Mesendoderm (in vitro differentiated cells): ENCODE measurements around the gene DMAP1.
A peak's percentile ranks its signal among the peaks of the same experiment; 100 is the strongest.

Experiments used
- DNase-seq: peaks from one replicate; pipeline ENCODE4 v3.0.0; 2013
- H2AK5ac ChIP-seq: 2 replicates; pipeline ENCODE4 v1.6.1; 2013; ENCODE audit warnings: low read length, inconsistent platforms
- H2BK120ac ChIP-seq: 2 replicates; pipeline ENCODE4 v1.6.1; 2013; ENCODE audit warnings: low read depth, mild to moderate bottlenecking, low read length, moderate library complexity, mixed read lengths
- H2BK15ac ChIP-seq: replicated peaks from 2 replicates; pipeline ENCODE4 v1.6.1; 2013; ENCODE audit warnings: low read depth, mild to moderate bottlenecking, moderate library complexity
- H2BK5ac ChIP-seq: 2 replicates; pipeline ENCODE4 v1.6.1; 2013; ENCODE audit warnings: low read length, inconsistent platforms
- H3K18ac ChIP-seq: 2 replicates; pipeline ENCODE4 v1.6.1; 2013; ENCODE audit warnings: mild to moderate bottlenecking, low read length, mixed read lengths
- H3K23ac ChIP-seq: one replicate; pipeline ENCODE4 v1.6.1; 2013; ENCODE audit warnings: low read length
- H3K27ac ChIP-seq: 2 replicates; pipeline ENCODE4 v1.5.1; 2013; ENCODE audit warnings: low read depth, mild to moderate bottlenecking, inconsistent platforms, low read length, moderate library complexity
- H3K27me3 ChIP-seq: 2 replicates; pipeline ENCODE4 v1.6.1; 2013; ENCODE audit warnings: low read length, control low read depth, mild to moderate bottlenecking, inconsistent platforms; ENCODE audit not compliant: insufficient read depth, poor library complexity
- H3K36me3 ChIP-seq: 2 replicates; pipeline ENCODE4 v1.6.1; 2013; ENCODE audit warnings: low read length, inconsistent platforms; ENCODE audit not compliant: control insufficient read depth, insufficient read depth
- H3K4ac ChIP-seq: one replicate; pipeline ENCODE4 v1.6.1; 2013; ENCODE audit warnings: low read depth, mild to moderate bottlenecking, low read length, moderate library complexity
- H3K4me1 ChIP-seq: 2 replicates; pipeline ENCODE4 v1.6.1; 2013; ENCODE audit warnings: low read depth, low read length, inconsistent platforms; ENCODE audit not compliant: control insufficient read depth
- H3K4me2 ChIP-seq: 2 replicates; pipeline ENCODE4 v1.6.1; 2013; ENCODE audit warnings: low read length
- H3K4me3 ChIP-seq: 2 replicates; pipeline ENCODE4 v1.5.1; 2013; ENCODE audit warnings: mild to moderate bottlenecking, low read length
- H3K56ac ChIP-seq: one replicate; pipeline ENCODE4 v1.6.1; 2013; ENCODE audit warnings: low read length
- H3K79me1 ChIP-seq: 2 replicates; pipeline ENCODE4 v1.6.1; 2013; ENCODE audit warnings: low read length, inconsistent platforms
- H3K79me2 ChIP-seq: 2 replicates; pipeline ENCODE4 v1.6.1; 2013; ENCODE audit warnings: mild to moderate bottlenecking, low read length; ENCODE audit not compliant: control insufficient read depth, insufficient read depth
- H3K9ac ChIP-seq: 2 replicates; pipeline ENCODE4 v1.6.1; 2013; ENCODE audit warnings: low read length, inconsistent platforms
- H4K5ac ChIP-seq: one replicate; pipeline ENCODE4 v1.6.1; 2013; ENCODE audit warnings: low read length
- H4K8ac ChIP-seq: one replicate; pipeline ENCODE4 v1.6.1; 2013; ENCODE audit warnings: low read depth, mild to moderate bottlenecking, control low read depth, low read length, moderate library complexity
- WGBS: extraction: QIAGEN DNeasy Blood & Tissue Kit; methylation state at CpG from one replicate; pipeline ENCODE4 v1.1.7; 2013; ENCODE audit warnings: low lambda C conversion rate, missing lambda C conversion rate; ENCODE audit not compliant: insufficient coverage; ENCODE audit errors: extremely low coverage; 5-methylcytosine and 5-hydroxymethylcytosine counted together

The DMAP1 gene

GRCh38 chr1:44262816-44263567 lies 49.7 kb downstream of the DMAP1 start:
- WGBS = no CpG with 5 or more reads among the region's 4 CpGs
- Histone ChIP-seq H2BK120ac (no peak overlapping the region), H3K4me2 (no peak overlapping the region), H3K27ac (no peak overlapping the region), H4K5ac (no peak overlapping the region), H3K18ac (no peak overlapping the region), H3K4me3 (no peak overlapping the region), H2BK5ac (no peak overlapping the region), H3K27me3 (no peaks in the 10 kb centered on the region), H3K79me1 (peaks cover 2% of the 10 kb centered on the region), H3K9ac (no peak overlapping the region), H3K36me3 (no peaks in the 10 kb centered on the region), H3K79me2 (no peaks in the 10 kb centered on the region), H3K4ac (no peak overlapping the region), H3K23ac (no peak overlapping the region), H2BK15ac (no peak overlapping the region), H4K8ac (no peak overlapping the region), H3K56ac (peak overlapping the region; percentile 6), H3K4me1 (peaks cover 4% of the 10 kb centered on the region), H2AK5ac (no peak overlapping the region)
- no peak for DNase-seq

- Histone ChIP-seq H3K23ac (no peak overlapping the region), H4K5ac (no peak overlapping the region), H3K27me3 (no peaks in the 10 kb centered on the region), H4K8ac (no peak overlapping the region), H2AK5ac (no peak overlapping the region), H3K79me2 (no peaks in the 10 kb centered on the region), H3K18ac (no peak overlapping the region), H3K4me2 (no peak overlapping the region), H3K36me3 (no peaks in the 10 kb centered on the region), H3K4me1 (peaks cover 4% of the 10 kb centered on the region), H3K56ac (no peak overlapping the region), H2BK5ac (no peak overlapping the region), H3K79me1 (peaks cover 2% of the 10 kb centered on the region), H3K27ac (no peak overlapping the region), H2BK120ac (no peak overlapping the region), H3K9ac (no peak overlapping the region), H3K4ac (no peak overlapping the region), H3K4me3 (no peak overlapping the region), H2BK15ac (no peak overlapping the region)
- DNase-seq = peak; percentile 8
- WGBS = no CpG with 5 or more reads among the region's 9 CpGs
Observed at GRCh38 chr1:44263568-44264450, 50.5 kb downstream of the DMAP1 start.

GRCh38 chr1:44264451-44264771 lies 51.1 kb downstream of the DMAP1 start:
- H2AK5ac ChIP-seq = no peak overlapping the region
- no peak overlapping the region for H3K4me3 ChIP-seq
- H3K4me2 ChIP-seq = no peak overlapping the region
- H2BK5ac ChIP-seq = no peak overlapping the region
- no peak overlapping the region for H2BK120ac ChIP-seq
- no peak overlapping the region for H3K9ac ChIP-seq
- H3K36me3 ChIP-seq = no peaks in the 10 kb centered on the region
- no peak overlapping the region for H2BK15ac ChIP-seq
- no peaks in the 10 kb centered on the region for H3K27me3 ChIP-seq
- peaks cover 2% of the 10 kb centered on the region for H3K79me1 ChIP-seq
- no CpG with 5 or more reads among the region's 11 CpGs for WGBS
- H3K4ac ChIP-seq = no peak overlapping the region
- H3K18ac ChIP-seq = no peak overlapping the region
- no peaks in the 10 kb centered on the region for H3K79me2 ChIP-seq
- no peak overlapping the region for H4K5ac ChIP-seq
- H3K4me1 ChIP-seq = peaks cover 4% of the 10 kb centered on the region
- H3K27ac ChIP-seq = no peak overlapping the region
- DNase-seq = no peak
- H4K8ac ChIP-seq = no peak overlapping the region
- H3K56ac ChIP-seq = no peak overlapping the region
- H3K23ac ChIP-seq = no peak overlapping the region

GRCh38 chr1:44265656-44266358 lies 52.5 kb downstream of the DMAP1 start:
- H3K18ac ChIP-seq = no peak overlapping the region
- H3K79me2 ChIP-seq = no peaks in the 10 kb centered on the region
- peaks cover under 1% of the 10 kb centered on the region for H3K79me1 ChIP-seq
- no peak overlapping the region for H3K4me3 ChIP-seq
- H3K4ac ChIP-seq = no peak overlapping the region
- no peak overlapping the region for H3K23ac ChIP-seq
- DNase-seq = no peak
- no peak overlapping the region for H2BK15ac ChIP-seq
- H3K27ac ChIP-seq = no peak overlapping the region
- H3K36me3 ChIP-seq = no peaks in the 10 kb centered on the region
- H2AK5ac ChIP-seq = no peak overlapping the region
- no peak overlapping the region for H3K56ac ChIP-seq
- H2BK120ac ChIP-seq = no peak overlapping the region
- no peaks in the 10 kb centered on the region for H3K27me3 ChIP-seq
- H3K4me1 ChIP-seq = peaks cover 4% of the 10 kb centered on the region
- H4K8ac ChIP-seq = no peak overlapping the region
- no peak overlapping the region for H3K4me2 ChIP-seq
- WGBS = no CpG with 5 or more reads among the region's 1 CpG
- no peak overlapping the region for H4K5ac ChIP-seq
- H3K9ac ChIP-seq = no peak overlapping the region
- H2BK5ac ChIP-seq = no peak overlapping the region

GRCh38 chr1:44266400-44267344 lies 53.4 kb downstream of the DMAP1 start:
- Histone ChIP-seq H3K9ac (no peak overlapping the region), H4K8ac (no peak overlapping the region), H3K4me2 (no peak overlapping the region), H3K23ac (no peak overlapping the region), H3K56ac (no peak overlapping the region), H3K27ac (no peak overlapping the region), H3K18ac (no peak overlapping the region), H2BK120ac (no peak overlapping the region), H2BK15ac (no peak overlapping the region), H3K79me1 (peaks cover 2% of the 10 kb centered on the region), H3K4me3 (no peak overlapping the region), H4K5ac (no peak overlapping the region), H3K27me3 (no peaks in the 10 kb centered on the region), H3K4me1 (peaks cover 3% of the 10 kb centered on the region), H3K79me2 (no peaks in the 10 kb centered on the region), H2BK5ac (no peak overlapping the region), H2AK5ac (no peak overlapping the region), H3K36me3 (no peaks in the 10 kb centered on the region), H3K4ac (no peak overlapping the region)
- no peak for DNase-seq
- no CpG with 5 or more reads among the region's 6 CpGs for WGBS
